ENCODE results near the gene ALG1. TPM values are rescaled to one million over a fixed set of nuclear protein-coding genes. Genes with fewer than 3 reads are reported as not detected.

ALG1 gene
- total RNA-seq (10 to 100 TPM; 12.0 to 29.2 (median 25.7) TPM), total RNA-seq (15.3 to 68.2 (median 33.2) reads per million in 29 experiments)
- total RNA-seq (2013), result 18.1 TPM

GRCh38 chr16:5071681-5072333 lies at the start of gene ALG1:
ALG1 (plus strand) TSS chr16:5071843; CDS start chr16:5071850, 7 bp downstream.
- DNase-seq (peak; percentile 76 to 95 (median 86)), ATAC-seq (replicated peaks in 1 of 4) (peak; percentile 91 to 94 (median 93))
- under 1% methylated on average over 49 of the region's 53 CpGs for WGBS (ENCODE audit: insufficient coverage)
- Mint-ChIP-seq H3K36me3 (peaks cover 21% of the 10 kb centered on the region), H3K4me3 (peak within 1 kb of the TSS; percentile 96 to 97 (median 96)), H3K9me3 (no peaks in the 10 kb centered on the region), H3K27ac (peak within 1 kb of the TSS; percentile 97), H3K4me1 (peaks cover 28 to 36% (median 33%) of the 10 kb centered on the region in 3 donors), H3K27me3 (no peaks in the 10 kb centered on the region)
- Histone ChIP-seq H3K4me1 (ENCODE audit: control insufficient read depth in 1 of 2, extremely low read depth in 1 of 2, insufficient read depth in 2 of 2, low read length in 2 of 2) (peaks cover 10 to 20% of the 10 kb centered on the region in 2 experiments), H3K36me3 (ENCODE audit: control insufficient read depth in 2 of 2, extremely low read depth in 1 of 2, insufficient read depth in 1 of 2, low read length in 1 of 2) (peaks cover 8 to 22% of the 10 kb centered on the region in 2 donors), H3K27me3 (replicated peaks in 1 of 2; ENCODE audit: control insufficient read depth in 2 of 2, extremely low read depth in 1 of 2, insufficient read depth in 2 of 2, low read length in 1 of 2) (no peaks in the 10 kb centered on the region), H3K27ac (ENCODE audit: low read length) (peak within 1 kb of the TSS; percentile 86), H3K9me3 (no peaks in the 10 kb centered on the region), H3K4me3 (ENCODE audit: control insufficient read depth in 1 of 2, extremely low read depth in 1 of 2, low read length in 1 of 2) (peak within 1 kb of the TSS; percentile 67 to 77)
- POLR2A ChIA-PET, result interaction anchor here in 1 of 2 donors (0.5 to 0.6 kb wide), 2 partner anchors 50 to 118 kb away, joined by 3 to 7 read pairs; no protein-coding TSS in a partner anchor
- CTCF ChIA-PET, result interaction anchor here in 1 of 2 donors (0.8 to 1.4 kb wide), 2 partner anchors 13 to 26 kb away, joined by 3 to 4 read pairs; no protein-coding TSS in a partner anchor

DNA sequence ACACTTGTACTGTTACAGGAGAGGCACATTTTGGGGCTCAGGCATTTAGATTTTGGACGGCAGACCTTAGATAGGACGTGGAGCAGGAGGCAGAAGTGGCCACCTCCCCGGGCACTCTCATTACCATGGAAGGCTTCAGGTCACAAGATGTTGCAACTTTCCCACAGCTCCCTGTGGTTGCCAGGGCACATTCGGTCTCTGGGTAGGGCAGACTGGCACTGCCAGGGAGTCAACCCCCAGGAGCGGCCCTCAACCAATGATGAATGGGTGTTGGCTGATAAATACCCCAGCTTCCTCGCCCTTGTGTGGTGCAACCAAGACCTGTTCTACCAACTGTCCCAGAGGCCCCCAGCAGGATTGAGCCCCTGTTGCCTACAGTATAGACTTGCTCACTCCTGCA lies 49.1 kb upstream of the ALG1 start:
- Mint-ChIP-seq H3K4me3 (no peak overlapping the region), H3K36me3 (peaks cover 6% of the 10 kb centered on the region), H3K4me1 (no peaks in the 10 kb centered on the region), H3K27me3 (peaks cover 0 to 2% of the 10 kb centered on the region in 2 donors), H3K27ac (no peak overlapping the region), H3K9me3 (no peaks in the 10 kb centered on the region)
- Histone ChIP-seq H3K27me3 (replicated peaks in 1 of 2; ENCODE audit: control insufficient read depth in 2 of 2, extremely low read depth in 1 of 2, insufficient read depth in 2 of 2, low read length in 1 of 2) (peaks cover 0 to 7% of the 10 kb centered on the region in 2 experiments), H3K4me1 (ENCODE audit: control insufficient read depth in 1 of 2, extremely low read depth in 1 of 2, insufficient read depth in 2 of 2, low read length in 2 of 2) (no peaks in the 10 kb centered on the region), H3K9me3 (no peaks in the 10 kb centered on the region), H3K27ac (ENCODE audit: low read length) (no peak overlapping the region), H3K36me3 (ENCODE audit: control insufficient read depth in 2 of 2, extremely low read depth in 1 of 2, insufficient read depth in 1 of 2, low read length in 1 of 2) (peaks cover 4 to 6% of the 10 kb centered on the region in 2 donors), H3K4me3 (ENCODE audit: control insufficient read depth in 1 of 2, extremely low read depth in 1 of 2, low read length in 1 of 2) (no peak overlapping the region)
- ATAC-seq (replicated peaks in 1 of 4) (no peak), DNase-seq (no peak)
- ChIA-PET POLR2A (no interaction called here), CTCF (no interaction called here)
- 79% methylated on average over 6 of the region's 6 CpGs for WGBS (ENCODE audit: insufficient coverage)

DNA sequence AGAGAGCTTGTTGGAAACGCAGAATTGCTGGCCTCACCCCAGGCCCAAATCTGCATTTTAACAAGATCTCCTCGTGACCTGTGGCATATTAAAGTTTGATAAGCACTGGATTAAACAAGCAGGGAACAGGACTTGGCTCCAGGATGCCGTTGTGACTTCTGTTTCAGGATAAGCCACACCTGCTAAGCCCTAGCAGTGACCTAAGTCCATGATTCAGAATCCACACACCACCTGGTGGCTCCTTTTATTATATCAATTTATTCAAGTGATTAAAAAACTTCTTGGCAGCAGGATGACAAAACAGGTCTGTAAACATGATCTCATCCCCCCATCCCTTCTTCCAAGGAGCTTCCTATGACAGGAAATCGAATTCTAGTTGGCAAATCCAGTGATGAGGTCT lies 47.0 kb upstream of the ALG1 start:
- ATAC-seq (replicated peaks in 1 of 4), result no peak
- no peaks in the 10 kb centered on the region for H3K9me3 ChIP-seq
- Mint-ChIP-seq H3K4me1 (no peaks in the 10 kb centered on the region), H3K27me3 (peaks cover 0 to 2% of the 10 kb centered on the region in 2 donors), H3K27ac (no peak overlapping the region), H3K9me3 (no peaks in the 10 kb centered on the region), H3K4me3 (no peak overlapping the region), H3K36me3 (peaks cover 14% of the 10 kb centered on the region)
- peaks cover 0 to 6% of the 10 kb centered on the region in 2 experiments for H3K27me3 ChIP-seq (replicated peaks in 1 of 2; ENCODE audit: control insufficient read depth in 2 of 2, extremely low read depth in 1 of 2, insufficient read depth in 2 of 2, low read length in 1 of 2)
- ChIA-PET POLR2A (interaction anchor here in 1 of 2 donors (0.6 kb wide), 1 partner anchor 413 kb away, joined by 8 read pairs; no protein-coding TSS in a partner anchor), CTCF (no interaction called here)
- no peak overlapping the region for H3K4me3 ChIP-seq (ENCODE audit: control insufficient read depth in 1 of 2, extremely low read depth in 1 of 2, low read length in 1 of 2)
- H3K4me1 ChIP-seq (ENCODE audit: control insufficient read depth in 1 of 2, extremely low read depth in 1 of 2, insufficient read depth in 2 of 2, low read length in 2 of 2), result no peaks in the 10 kb centered on the region
- 58% methylated on average over 2 of the region's 4 CpGs for WGBS (ENCODE audit: insufficient coverage)
- no peak for DNase-seq
- H3K36me3 ChIP-seq (ENCODE audit: control insufficient read depth in 2 of 2, extremely low read depth in 1 of 2, insufficient read depth in 1 of 2, low read length in 1 of 2), result peaks cover 4 to 17% of the 10 kb centered on the region in 2 donors
- H3K27ac ChIP-seq (ENCODE audit: low read length), result no peak overlapping the region

GRCh38 chr16:5025171-5025632 lies 46.4 kb upstream of the ALG1 start:
- POLR2A ChIA-PET, result no interaction called here
- peak in 2 of 35 experiments; percentile 4 to 8 for DNase-seq

DNA sequence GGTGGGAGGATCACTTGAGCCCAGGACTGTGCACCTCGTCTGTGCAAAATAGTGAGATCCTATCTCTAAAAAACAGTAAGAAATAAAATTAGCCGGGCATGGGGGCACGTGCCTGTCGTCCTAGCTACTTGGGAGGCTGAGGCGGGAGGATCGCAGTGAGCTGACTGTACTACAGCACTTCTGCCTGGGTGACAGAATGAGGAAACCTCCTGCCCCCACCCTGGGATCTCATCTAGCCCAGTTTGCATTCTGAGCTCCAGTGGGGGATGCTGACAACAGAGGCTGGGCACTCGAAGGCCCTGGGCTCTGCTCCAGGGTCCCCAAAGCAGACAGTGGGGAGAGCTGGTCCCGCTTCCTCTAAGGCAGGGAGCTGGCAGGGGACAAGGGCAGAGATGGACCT lies 45.0 kb upstream of the ALG1 start:
- ChIA-PET POLR2A (no interaction called here), CTCF (no interaction called here)
- Mint-ChIP-seq H3K36me3 (peaks cover 22% of the 10 kb centered on the region), H3K27ac (no peak overlapping the region), H3K4me1 (no peaks in the 10 kb centered on the region), H3K9me3 (no peaks in the 10 kb centered on the region), H3K27me3 (peaks cover 0 to 2% of the 10 kb centered on the region in 2 donors), H3K4me3 (no peak overlapping the region)
- H3K36me3 ChIP-seq (ENCODE audit: control insufficient read depth in 2 of 2, extremely low read depth in 1 of 2, insufficient read depth in 1 of 2, low read length in 1 of 2), result peaks cover 4 to 17% of the 10 kb centered on the region in 2 donors
- no peaks in the 10 kb centered on the region for H3K9me3 ChIP-seq
- no peak overlapping the region for H3K4me3 ChIP-seq (ENCODE audit: control insufficient read depth in 1 of 2, extremely low read depth in 1 of 2, low read length in 1 of 2)
- H3K27me3 ChIP-seq (replicated peaks in 1 of 2; ENCODE audit: control insufficient read depth in 2 of 2, extremely low read depth in 1 of 2, insufficient read depth in 2 of 2, low read length in 1 of 2), result no peaks in the 10 kb centered on the region
- WGBS (ENCODE audit: insufficient coverage), result 97% methylated on average over 5 of the region's 8 CpGs
- H3K4me1 ChIP-seq (ENCODE audit: control insufficient read depth in 1 of 2, extremely low read depth in 1 of 2, insufficient read depth in 2 of 2, low read length in 2 of 2), result no peaks in the 10 kb centered on the region
- no peak for DNase-seq
- no peak overlapping the region for H3K27ac ChIP-seq (ENCODE audit: low read length)
- no peak for ATAC-seq (replicated peaks in 1 of 4)

More at GRCh38 chr16:5025171-5025632, 46.4 kb upstream of the ALG1 start:
- Histone ChIP-seq H3K36me3 (ENCODE audit: control insufficient read depth in 2 of 2, extremely low read depth in 1 of 2, insufficient read depth in 1 of 2, low read length in 1 of 2) (peaks cover 4 to 17% of the 10 kb centered on the region in 2 donors), H3K4me3 (ENCODE audit: control insufficient read depth in 1 of 2, extremely low read depth in 1 of 2, low read length in 1 of 2) (no peak overlapping the region), H3K27ac (ENCODE audit: low read length) (no peak overlapping the region), H3K27me3 (replicated peaks in 1 of 2; ENCODE audit: control insufficient read depth in 2 of 2, extremely low read depth in 1 of 2, insufficient read depth in 2 of 2, low read length in 1 of 2) (peaks cover 0 to 4% of the 10 kb centered on the region in 2 experiments), H3K9me3 (no peaks in the 10 kb centered on the region), H3K4me1 (ENCODE audit: control insufficient read depth in 1 of 2, extremely low read depth in 1 of 2, insufficient read depth in 2 of 2, low read length in 2 of 2) (no peaks in the 10 kb centered on the region)
- ATAC-seq (replicated peaks in 1 of 4), result no peak
- WGBS (ENCODE audit: insufficient coverage), result 80% methylated on average over 17 of the region's 17 CpGs
- peaks cover 0 to 2% of the 10 kb centered on the region in 2 donors for H3K27me3 Mint-ChIP-seq
- H3K4me3 Mint-ChIP-seq, result no peak overlapping the region
- H3K9me3 Mint-ChIP-seq, result no peaks in the 10 kb centered on the region
- no peaks in the 10 kb centered on the region for H3K4me1 Mint-ChIP-seq
- H3K27ac Mint-ChIP-seq, result no peak overlapping the region
- H3K36me3 Mint-ChIP-seq, result peaks cover 17% of the 10 kb centered on the region
- CTCF ChIA-PET, result no interaction called here

- no peak for DNase-seq
Observed at GRCh38 chr16:5027086-5027485, 44.6 kb upstream of the ALG1 start.

More at GRCh38 chr16:5027086-5027485, 44.6 kb upstream of the ALG1 start:
- no peaks in the 10 kb centered on the region for H3K27me3 ChIP-seq (replicated peaks in 1 of 2; ENCODE audit: control insufficient read depth in 2 of 2, extremely low read depth in 1 of 2, insufficient read depth in 2 of 2, low read length in 1 of 2)
- Mint-ChIP-seq H3K9me3 (no peaks in the 10 kb centered on the region), H3K27ac (no peak overlapping the region), H3K36me3 (peaks cover 22% of the 10 kb centered on the region), H3K4me1 (peaks cover 0 to 3% (median 3%) of the 10 kb centered on the region in 3 donors), H3K27me3 (peaks cover 0 to under 1% of the 10 kb centered on the region in 2 donors), H3K4me3 (no peak overlapping the region)
- ChIA-PET CTCF (no interaction called here), POLR2A (no interaction called here)
- 97% methylated on average over 6 of the region's 7 CpGs for WGBS (ENCODE audit: insufficient coverage)
- no peaks in the 10 kb centered on the region for H3K9me3 ChIP-seq
- peaks cover 4 to 17% of the 10 kb centered on the region in 2 donors for H3K36me3 ChIP-seq (ENCODE audit: control insufficient read depth in 2 of 2, extremely low read depth in 1 of 2, insufficient read depth in 1 of 2, low read length in 1 of 2)
- no peak overlapping the region for H3K27ac ChIP-seq (ENCODE audit: low read length)
- H3K4me1 ChIP-seq (ENCODE audit: control insufficient read depth in 1 of 2, extremely low read depth in 1 of 2, insufficient read depth in 2 of 2, low read length in 2 of 2), result no peaks in the 10 kb centered on the region
- ATAC-seq (replicated peaks in 1 of 4), result no peak
- H3K4me3 ChIP-seq (ENCODE audit: control insufficient read depth in 1 of 2, extremely low read depth in 1 of 2, low read length in 1 of 2), result no peak overlapping the region
